MM.1S (cell line): Measurements from ENCODE around the gene CRADD.

Source experiments
- DNase-seq: peaks from one replicate; pipeline ENCODE4 v3.0.0-alpha.2; 2015
- H2AFZ ChIP-seq: fragments of 300-600 bp; sonication (generic); 2 replicates; pipeline ENCODE4 v1.6.0; 2016; ENCODE audit warnings: antibody characterized with exemption, low read length
- H3F3A ChIP-seq: fragments of 300-600 bp; sonication (generic); 2 replicates; pipeline ENCODE4 v1.6.1; 2016; ENCODE audit warnings: mild to moderate bottlenecking, antibody characterized with exemption, low read length, moderate library complexity, mixed read lengths; ENCODE audit not compliant: insufficient read depth
- H3K27ac ChIP-seq: fragments of 300-600 bp; sonication (generic); 2 replicates; pipeline ENCODE4 v1.5.1; 2016; ENCODE audit warnings: mild to moderate bottlenecking, low read length
- H3K27me3 ChIP-seq: fragments of 300-600 bp; sonication (generic); replicated peaks from 2 replicates; pipeline ENCODE4 v1.6.0; 2016; ENCODE audit warnings: low read length; ENCODE audit not compliant: insufficient read depth
- H3K36me3 ChIP-seq: fragments of 300-600 bp; sonication (generic); replicated peaks from 2 replicates; pipeline ENCODE4 v1.6.1; 2016; ENCODE audit warnings: mild to moderate bottlenecking, low read length, mixed read lengths; ENCODE audit not compliant: insufficient read depth
- H3K4me1 ChIP-seq: fragments of 300-600 bp; sonication (generic); 2 replicates; pipeline ENCODE4 v1.6.1; 2016; ENCODE audit warnings: low read length, mixed read lengths
- H3K4me2 ChIP-seq: fragments of 300-600 bp; sonication (generic); 2 replicates; pipeline ENCODE4 v1.6.0; 2016; ENCODE audit warnings: low read depth, low read length
- H3K4me3 ChIP-seq: fragments of 300-600 bp; sonication (generic); 2 replicates; pipeline ENCODE4 v1.5.1; 2016; ENCODE audit warnings: low read length, mixed read lengths
- H3K79me2 ChIP-seq: fragments of 300-600 bp; sonication (generic); 2 replicates; pipeline ENCODE4 v1.6.1; 2016; ENCODE audit warnings: mixed run types, low read length, mixed read lengths
- H3K9ac ChIP-seq: fragments of 300-600 bp; sonication (generic); 2 replicates; pipeline ENCODE4 v1.6.1; 2016; ENCODE audit warnings: low read length, mixed read lengths
- H3K9me2 ChIP-seq: fragments of 300-600 bp; sonication (generic); replicated peaks from 2 replicates; pipeline ENCODE4 v1.6.1; 2016; ENCODE audit warnings: mild to moderate bottlenecking, low read length, mixed read lengths; ENCODE audit not compliant: insufficient read depth
- H3K9me3 ChIP-seq: fragments of 300-600 bp; sonication (generic); replicated peaks from 2 replicates; pipeline ENCODE4 v1.6.1; 2016; ENCODE audit warnings: mild to moderate bottlenecking, low read length, mixed read lengths; ENCODE audit not compliant: insufficient read depth
- H4K20me1 ChIP-seq: fragments of 300-600 bp; sonication (generic); 2 replicates; pipeline ENCODE4 v1.6.1; 2016; ENCODE audit warnings: mild to moderate bottlenecking, low read length, moderate library complexity, mixed read lengths; ENCODE audit not compliant: insufficient read depth
- EZH2 ChIP-seq: fragments of 300-600 bp; sonication (generic); optimal IDR thresholded peaks from 2 replicates; pipeline ENCODE3; 2017; ENCODE audit warnings: low read depth, mild to moderate bottlenecking, antibody characterized with exemption, low read length, mixed read lengths
- EZH2phosphoT487 ChIP-seq: fragments of 300-600 bp; sonication (generic); IDR thresholded peaks from 2 replicates; pipeline ENCODE4 v1.6.1; 2018; ENCODE audit warnings: antibody characterized with exemption, low read length
- TF ChIP-seq, protein P1 (sequence below): fragments of 300-600 bp; sonication (generic); IDR thresholded peaks from 2 replicates; pipeline ENCODE4 v1.5.1; 2016; ENCODE audit warnings: antibody characterized with exemption, low read length, mixed read lengths

CRADD gene

DNA sequence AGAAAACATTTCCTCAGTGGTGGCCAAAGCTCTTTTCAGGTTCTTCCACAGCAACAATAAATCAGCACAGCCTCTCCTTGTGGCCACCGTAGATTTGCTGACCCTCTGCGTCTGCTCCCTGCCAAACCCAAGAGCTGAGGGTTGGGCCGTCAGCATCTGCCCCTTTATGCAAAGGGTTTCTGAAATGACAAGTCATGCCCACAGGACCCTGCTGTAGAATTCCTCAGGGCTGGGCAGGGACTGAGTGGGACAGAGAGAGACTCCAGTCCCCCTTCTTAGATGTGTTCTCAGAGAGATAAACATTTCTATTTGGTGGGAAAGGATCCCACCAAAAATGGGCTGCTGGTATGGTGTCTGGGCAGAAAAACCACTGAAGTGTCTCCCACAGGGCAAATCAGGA lies 238.2 kb downstream of the CRADD start:
- Histone ChIP-seq H3K9ac (no peak overlapping the region), H3K4me1 (no peaks in the 10 kb centered on the region), H3K9me3 (no peaks in the 10 kb centered on the region), H3K4me2 (no peak overlapping the region), H3K27me3 (no peaks in the 10 kb centered on the region), H3K79me2 (no peaks in the 10 kb centered on the region), H3K36me3 (no peaks in the 10 kb centered on the region), H3K9me2 (no peaks in the 10 kb centered on the region), H4K20me1 (no peaks in the 10 kb centered on the region), H3K4me3 (no peak overlapping the region), H2AFZ (no peak overlapping the region), H3F3A (no peaks in the 10 kb centered on the region), H3K27ac (no peak overlapping the region)
- TF ChIP-seq EZH2 (no peak), EZH2phosphoT487 (no peak)
- TF ChIP-seq, protein P1, sequence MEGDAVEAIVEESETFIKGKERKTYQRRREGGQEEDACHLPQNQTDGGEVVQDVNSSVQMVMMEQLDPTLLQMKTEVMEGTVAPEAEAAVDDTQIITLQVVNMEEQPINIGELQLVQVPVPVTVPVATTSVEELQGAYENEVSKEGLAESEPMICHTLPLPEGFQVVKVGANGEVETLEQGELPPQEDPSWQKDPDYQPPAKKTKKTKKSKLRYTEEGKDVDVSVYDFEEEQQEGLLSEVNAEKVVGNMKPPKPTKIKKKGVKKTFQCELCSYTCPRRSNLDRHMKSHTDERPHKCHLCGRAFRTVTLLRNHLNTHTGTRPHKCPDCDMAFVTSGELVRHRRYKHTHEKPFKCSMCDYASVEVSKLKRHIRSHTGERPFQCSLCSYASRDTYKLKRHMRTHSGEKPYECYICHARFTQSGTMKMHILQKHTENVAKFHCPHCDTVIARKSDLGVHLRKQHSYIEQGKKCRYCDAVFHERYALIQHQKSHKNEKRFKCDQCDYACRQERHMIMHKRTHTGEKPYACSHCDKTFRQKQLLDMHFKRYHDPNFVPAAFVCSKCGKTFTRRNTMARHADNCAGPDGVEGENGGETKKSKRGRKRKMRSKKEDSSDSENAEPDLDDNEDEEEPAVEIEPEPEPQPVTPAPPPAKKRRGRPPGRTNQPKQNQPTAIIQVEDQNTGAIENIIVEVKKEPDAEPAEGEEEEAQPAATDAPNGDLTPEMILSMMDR: no peak
- DNase-seq: no peak

DNA sequence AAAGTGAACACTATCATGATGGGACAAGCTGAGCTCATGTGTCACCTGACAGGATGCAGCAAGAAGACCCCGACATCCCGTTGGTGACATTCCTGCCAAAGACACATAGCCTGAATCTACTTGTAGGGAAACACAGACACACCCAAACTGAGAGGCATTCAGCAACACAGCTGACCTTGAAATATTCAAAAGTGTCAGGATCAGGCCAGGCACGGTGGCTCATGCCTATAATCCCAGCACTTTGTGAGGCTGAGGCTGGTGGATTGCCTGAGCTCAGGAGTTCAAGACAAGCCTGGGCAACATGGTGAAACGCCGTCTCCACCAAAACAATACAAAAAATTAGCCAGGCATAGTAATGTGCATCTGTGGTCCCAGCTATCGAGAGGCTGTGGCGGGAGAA lies 239.2 kb downstream of the CRADD start:
- Histone ChIP-seq H3K27me3 (no peaks in the 10 kb centered on the region), H3F3A (no peaks in the 10 kb centered on the region), H3K9me3 (no peaks in the 10 kb centered on the region), H3K4me3 (no peak overlapping the region), H2AFZ (no peak overlapping the region), H3K4me2 (no peak overlapping the region), H3K36me3 (no peaks in the 10 kb centered on the region), H3K9me2 (no peaks in the 10 kb centered on the region), H3K79me2 (no peaks in the 10 kb centered on the region), H3K4me1 (no peaks in the 10 kb centered on the region), H4K20me1 (no peaks in the 10 kb centered on the region), H3K27ac (no peak overlapping the region), H3K9ac (no peak overlapping the region)
- DNase-seq: no peak
- TF ChIP-seq EZH2: no peak
- TF ChIP-seq EZH2phosphoT487: no peak
- TF ChIP-seq, protein P1: no peak

DNA sequence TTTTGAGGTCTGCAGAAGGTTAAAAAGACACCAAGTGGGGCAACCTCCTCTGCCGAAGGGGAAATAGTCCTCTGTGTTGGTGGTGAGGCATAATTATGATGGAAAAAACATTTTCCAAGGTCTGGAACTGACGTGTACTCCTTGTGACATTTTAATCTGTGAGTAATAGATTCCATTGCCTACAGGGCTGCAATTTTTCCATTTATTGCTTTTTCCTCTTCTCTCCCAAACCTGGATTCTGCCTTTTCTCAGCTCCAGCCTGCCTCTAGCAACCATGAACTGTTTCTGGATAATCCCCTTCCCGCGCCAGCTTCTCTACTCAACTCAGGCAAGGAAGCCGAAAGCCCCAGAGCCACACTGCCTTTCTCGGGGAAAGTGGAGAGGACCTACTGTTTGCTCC lies 241.1 kb downstream of the CRADD start:
- TF ChIP-seq EZH2 (no peak), EZH2phosphoT487 (no peak)
- TF ChIP-seq, protein P1: no peak
- H3K27me3 ChIP-seq: no peaks in the 10 kb centered on the region
- no peak overlapping the region for H3K4me3 ChIP-seq
- no peaks in the 10 kb centered on the region for H3K4me1 ChIP-seq
- H3K9me3 ChIP-seq: no peaks in the 10 kb centered on the region
- H3K79me2 ChIP-seq: no peaks in the 10 kb centered on the region
- H2AFZ ChIP-seq: no peak overlapping the region
- H3K4me2 ChIP-seq: no peak overlapping the region
- H4K20me1 ChIP-seq: no peaks in the 10 kb centered on the region
- no peak for DNase-seq
- H3K27ac ChIP-seq: no peak overlapping the region
- H3K9ac ChIP-seq: no peak overlapping the region
- H3K9me2 ChIP-seq: no peaks in the 10 kb centered on the region
- H3F3A ChIP-seq: no peaks in the 10 kb centered on the region
- no peaks in the 10 kb centered on the region for H3K36me3 ChIP-seq
